Fibroblast of gingiva (primary cell): ENCODE measurements around the gene SOD1.
"Not testable (repeated sequence)": the region's sequence is repeated elsewhere in the genome, so short reads cannot be mapped to it uniquely, and the experiment has no call there.

Experiments
- DNase-seq: peaks from one replicate; pipeline ENCODE4 v3.0.0-alpha.2; 2011; ENCODE audit warnings: low read depth

The SOD1 gene

DNA sequence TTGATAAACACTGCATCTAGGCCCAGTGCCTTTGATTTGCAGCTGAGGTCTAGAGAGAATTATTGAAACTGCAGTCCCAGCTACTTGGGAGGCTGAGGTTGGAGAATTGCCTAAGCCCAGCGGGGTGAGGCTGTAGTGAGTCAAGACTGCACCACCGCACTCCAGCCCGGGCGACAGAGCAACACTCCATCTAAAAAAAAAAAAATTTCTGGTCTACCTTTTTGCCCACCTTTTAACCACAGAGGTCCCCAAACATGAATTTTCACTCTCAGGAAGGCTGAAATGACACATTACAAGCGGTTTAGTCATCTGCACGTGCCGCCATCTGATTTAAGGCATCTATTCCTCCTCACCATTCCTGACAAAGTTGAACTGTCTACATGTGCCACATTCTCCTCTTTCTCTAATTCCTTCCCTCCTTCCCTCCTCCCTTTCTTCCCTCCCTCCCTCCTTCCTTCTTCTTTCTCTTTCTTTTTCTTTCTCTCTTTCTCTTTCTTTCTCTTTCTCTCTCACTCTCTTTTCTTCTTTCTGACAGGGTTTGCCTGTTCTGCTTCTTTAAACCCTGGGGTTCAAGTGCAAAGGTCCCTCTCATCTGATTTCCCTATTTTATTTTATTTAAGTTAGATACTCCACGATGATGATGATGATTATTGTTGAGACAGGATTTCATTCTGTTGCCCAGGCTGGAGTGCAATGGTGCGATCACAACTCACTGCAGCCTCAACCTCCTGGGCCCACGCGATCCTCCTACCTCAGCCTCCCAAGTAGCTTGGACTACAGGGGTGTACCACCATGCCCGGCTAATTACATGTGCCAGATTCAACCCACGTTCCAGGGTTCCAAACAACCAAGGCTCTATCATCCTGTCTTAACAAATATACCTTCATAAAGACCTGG lies 3.0 kb upstream of the SOD1 start:
- no peak for DNase-seq

- peak; percentile 82 for DNase-seq
These were observed 1.4 kb upstream of the SOD1 start for GRCh38 chr21:31658053-31658452.

DNA sequence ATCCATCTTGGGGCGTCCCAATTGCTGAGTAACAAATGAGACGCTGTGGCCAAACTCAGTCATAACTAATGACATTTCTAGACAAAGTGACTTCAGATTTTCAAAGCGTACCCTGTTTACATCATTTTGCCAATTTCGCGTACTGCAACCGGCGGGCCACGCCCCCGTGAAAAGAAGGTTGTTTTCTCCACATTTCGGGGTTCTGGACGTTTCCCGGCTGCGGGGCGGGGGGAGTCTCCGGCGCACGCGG lies 282 bp upstream of the SOD1 start:
- no peak for DNase-seq

DNA sequence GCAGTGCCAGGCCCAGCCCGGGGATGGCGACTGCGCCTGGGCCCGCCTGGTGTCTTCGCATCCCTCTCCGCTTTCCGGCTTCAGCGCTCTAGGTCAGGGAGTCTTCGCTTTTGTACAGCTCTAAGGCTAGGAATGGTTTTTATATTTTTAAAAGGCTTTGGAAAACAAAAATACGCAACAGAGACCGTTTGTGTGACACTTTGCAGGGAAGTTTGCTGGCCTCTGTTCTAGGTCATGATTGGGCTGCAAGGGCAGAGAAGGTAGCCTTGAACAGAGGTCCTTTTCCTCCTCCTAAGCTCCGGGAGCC lies 719 bp downstream of the SOD1 start:
- DNase-seq: peak; percentile 19

DNA sequence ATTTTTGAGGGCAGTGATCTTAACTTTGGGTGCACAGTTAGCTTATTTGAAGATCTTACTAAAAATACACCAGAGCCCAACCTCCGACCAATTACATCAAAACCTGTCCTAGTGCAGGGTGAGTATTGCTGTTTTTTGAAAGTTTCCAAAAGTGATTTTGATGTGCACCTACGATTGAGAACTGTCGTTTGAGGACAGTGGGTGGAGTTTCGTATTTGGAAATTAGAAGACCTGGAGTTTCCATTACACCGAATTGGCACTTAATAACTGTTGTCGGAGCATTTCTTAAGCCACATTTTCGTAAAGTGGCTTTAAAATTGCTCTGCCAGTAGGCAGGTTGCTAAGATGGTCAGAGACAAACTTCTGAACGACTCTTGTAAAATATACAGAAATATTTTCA lies 1.1 kb downstream of the SOD1 start:
- no peak for DNase-seq

DNA sequence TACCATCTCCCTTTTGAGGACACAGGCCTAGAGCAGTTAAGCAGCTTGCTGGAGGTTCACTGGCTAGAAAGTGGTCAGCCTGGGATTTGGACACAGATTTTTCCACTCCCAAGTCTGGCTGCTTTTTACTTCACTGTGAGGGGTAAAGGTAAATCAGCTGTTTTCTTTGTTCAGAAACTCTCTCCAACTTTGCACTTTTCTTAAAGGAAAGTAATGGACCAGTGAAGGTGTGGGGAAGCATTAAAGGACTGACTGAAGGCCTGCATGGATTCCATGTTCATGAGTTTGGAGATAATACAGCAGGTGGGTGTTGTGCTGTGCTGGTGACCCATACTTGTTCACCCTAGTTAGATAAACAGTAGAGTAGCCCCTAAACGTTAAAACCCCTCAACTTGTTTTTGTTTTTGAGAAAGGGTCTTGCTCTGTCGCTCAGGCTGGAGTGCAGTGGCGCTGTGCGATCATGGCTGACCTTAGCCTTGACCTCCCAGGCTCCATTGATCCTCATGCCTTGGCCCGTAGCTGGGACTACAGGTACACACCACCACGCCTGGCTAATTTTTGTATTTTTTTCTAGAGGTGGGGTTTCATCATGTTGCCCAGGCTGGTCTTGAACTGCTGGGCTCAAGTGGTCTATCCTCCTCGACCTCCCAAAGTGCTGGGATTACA lies 4.2 kb downstream of the SOD1 start:
- DNase-seq: no peak

- DNase-seq: peak; percentile 27
These were observed 5.9 kb downstream of the SOD1 start for GRCh38 chr21:31665397-31665796.

DNA sequence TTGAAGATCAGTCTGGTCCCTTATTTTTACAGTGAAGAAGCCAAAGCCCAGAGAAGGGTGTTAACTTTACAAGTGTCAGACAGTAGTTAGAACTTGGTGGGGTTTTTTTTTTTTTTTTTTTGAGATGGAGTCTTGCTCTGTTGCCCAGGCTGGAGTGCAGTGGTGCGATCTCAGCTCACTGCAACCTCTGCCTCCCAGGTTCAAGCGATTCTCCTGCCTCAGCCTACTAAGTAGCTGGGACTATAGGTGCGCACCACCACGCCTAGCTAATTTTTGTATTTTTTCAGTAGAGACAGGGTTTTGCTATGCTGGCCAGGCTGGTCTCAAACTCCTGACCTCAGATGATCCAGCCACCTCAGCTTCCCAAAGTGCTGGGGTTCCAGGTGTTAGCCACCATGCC lies 6.4 kb downstream of the SOD1 start:
- not testable (repeated sequence) for DNase-seq

DNA sequence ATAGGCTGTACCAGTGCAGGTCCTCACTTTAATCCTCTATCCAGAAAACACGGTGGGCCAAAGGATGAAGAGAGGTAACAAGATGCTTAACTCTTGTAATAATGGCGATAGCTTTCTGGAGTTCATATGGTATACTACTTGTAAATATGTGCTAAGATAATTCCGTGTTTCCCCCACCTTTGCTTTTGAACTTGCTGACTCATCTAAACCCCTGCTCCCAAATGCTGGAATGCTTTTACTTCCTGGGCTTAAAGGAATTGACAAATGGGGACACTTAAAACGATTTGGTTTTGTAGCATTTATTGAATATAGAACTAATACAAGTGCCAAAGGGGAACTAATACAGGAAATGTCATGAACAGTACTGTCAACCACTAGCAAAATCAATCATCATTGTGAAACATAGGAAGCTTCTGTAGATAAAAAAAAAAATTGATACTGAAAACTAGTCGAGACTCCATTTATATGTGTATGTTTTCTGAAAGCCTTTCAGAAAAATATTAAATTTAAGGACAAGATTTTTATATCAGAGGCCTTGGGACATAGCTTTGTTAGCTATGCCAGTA lies 7.0 kb downstream of the SOD1 start:
- DNase-seq: no peak

- DNase-seq: no peak
These were observed 7.6 kb downstream of the SOD1 start for GRCh38 chr21:31667132-31667531.

DNA sequence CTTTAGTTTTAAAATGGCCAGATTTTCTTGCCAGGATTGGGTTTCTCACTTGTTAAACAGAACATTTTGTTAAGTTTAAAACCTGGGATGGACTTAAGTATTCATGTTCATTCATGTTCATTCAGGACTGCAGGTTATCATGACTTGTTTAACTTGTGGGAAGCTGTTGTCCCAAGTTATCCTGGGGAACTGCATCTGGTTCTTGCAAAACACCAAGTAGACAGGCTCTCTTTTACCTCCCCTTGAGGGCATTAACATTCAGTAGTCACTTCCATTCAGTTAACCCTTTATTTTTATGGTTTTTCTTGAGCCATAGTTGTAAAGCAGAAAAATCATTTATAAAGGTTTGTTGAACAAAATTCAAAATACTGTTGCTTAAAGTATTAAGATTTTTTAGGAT lies 8.1 kb downstream of the SOD1 start:
- peak; percentile 21 for DNase-seq

GRCh38 chr21:31668651-31669491 lies 9.4 kb downstream of the SOD1 start:
- no peak for DNase-seq

DNA sequence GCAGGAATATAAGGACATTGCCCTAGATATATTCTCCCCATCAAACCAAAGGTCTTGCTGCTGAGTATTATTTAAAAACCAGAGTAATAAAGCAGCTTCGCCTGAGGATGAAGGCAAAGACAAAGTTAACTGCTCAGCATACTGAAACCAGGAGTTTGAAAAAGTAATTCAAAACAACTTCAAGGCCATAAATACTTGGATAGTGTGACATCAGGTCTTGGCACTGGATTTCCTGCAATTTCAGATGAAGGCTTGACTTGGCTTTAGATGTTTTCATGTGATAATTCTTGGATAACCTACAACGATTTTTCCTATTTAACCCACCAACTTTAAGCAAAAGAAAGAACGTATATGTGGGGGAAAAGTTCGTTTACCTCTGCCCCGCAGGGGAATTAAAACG lies 10.6 kb downstream of the SOD1 start:
- DNase-seq: peak; percentile 33

DNA sequence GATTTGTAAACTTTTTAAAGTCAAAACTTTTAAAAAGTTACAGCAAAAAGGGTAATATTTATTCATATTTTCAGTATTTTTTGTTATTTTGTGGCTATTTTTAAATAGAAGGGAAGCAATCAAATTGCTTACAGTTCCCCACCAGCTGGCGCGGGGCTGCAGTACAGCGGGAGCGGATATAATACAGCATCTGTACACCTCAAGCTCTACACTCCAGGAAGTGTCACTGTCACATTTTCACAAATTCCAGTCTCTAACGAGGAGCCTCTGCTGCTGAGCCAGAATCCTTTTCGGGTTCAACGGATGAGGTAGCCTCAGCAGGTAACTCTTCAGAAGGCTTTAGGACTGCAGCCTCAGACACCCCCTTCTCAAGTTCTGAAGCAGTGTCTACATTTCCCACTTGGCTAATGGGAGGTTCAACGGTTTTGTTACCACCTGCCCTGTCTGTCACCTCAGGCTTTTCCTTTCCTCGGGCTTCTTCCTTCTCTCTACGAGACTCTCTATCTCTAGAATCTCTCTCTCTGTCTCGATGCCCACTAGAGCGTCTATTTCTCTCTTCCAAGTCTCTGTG lies 11.7 kb downstream of the SOD1 start:
- no peak for DNase-seq

DNA sequence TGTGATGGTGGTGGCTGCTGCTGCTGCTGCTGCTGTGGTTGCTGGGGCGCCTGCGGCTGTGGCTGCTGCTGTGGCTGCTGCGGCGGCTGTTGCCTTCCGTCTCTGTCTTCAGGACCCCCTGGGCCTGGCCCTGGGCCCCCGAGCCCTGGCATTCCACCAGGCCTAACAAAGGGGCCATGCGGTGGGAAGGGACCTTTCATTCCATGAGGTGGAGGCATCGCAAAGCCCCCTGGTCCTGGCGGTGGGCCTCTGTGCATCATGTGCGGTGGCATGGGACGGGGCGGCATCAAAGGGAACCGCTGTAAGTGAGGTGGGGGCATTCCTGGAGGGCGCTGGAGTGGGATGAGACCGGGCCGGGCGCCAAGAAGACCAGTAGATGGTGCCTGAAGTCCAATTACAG lies 12.4 kb downstream of the SOD1 start:
- no peak for DNase-seq

- no peak for DNase-seq
These were observed 13.9 kb downstream of the SOD1 start for GRCh38 chr21:31673321-31673912.

DNA sequence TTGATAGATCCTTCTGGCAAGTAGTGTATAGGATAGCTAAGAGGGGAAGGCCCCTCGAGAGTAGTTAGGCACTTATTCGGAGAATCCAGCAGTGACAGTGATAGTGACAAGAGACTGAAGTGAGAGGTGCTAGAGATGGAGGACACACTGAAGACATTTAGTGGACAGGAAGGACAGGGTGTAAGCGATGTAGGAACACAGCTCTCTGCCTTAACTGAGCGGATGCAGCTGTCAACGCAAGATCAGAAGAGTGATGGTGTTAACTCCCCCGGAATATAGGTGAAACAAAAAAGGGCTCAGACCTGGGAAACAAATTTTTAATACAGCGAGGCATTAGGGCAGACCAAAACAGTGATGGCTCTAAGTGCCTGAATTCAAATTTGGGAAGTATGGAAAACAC lies 15.8 kb downstream of the SOD1 start:
- DNase-seq: no peak

GRCh38 chr21:31675960-31676359 lies 16.5 kb downstream of the SOD1 start:
- no peak for DNase-seq

- DNase-seq: no peak
These were observed 17.6 kb downstream of the SOD1 start for GRCh38 chr21:31677047-31677446.

GRCh38 chr21:31678478-31678877 lies 19.0 kb downstream of the SOD1 start:
- no peak for DNase-seq

- no peak for DNase-seq
These were observed 23.1 kb downstream of the SOD1 start for GRCh38 chr21:31682620-31683019.

- DNase-seq: no peak
These were observed 23.5 kb downstream of the SOD1 start for GRCh38 chr21:31683029-31683428.
